H1 (cell line): ENCODE measurements around the gene TNNI2. TPM values are rescaled to one million over a fixed set of nuclear protein-coding genes. Genes with fewer than 3 reads are reported as not detected.

ENCODE experiments used
- HDAC2 ChIP-seq, 2 experiments: fragments of 300-600 bp in 1 of 2; sonication (generic) in 1 of 2; IDR thresholded peaks; 2 replicates each; pipeline ENCODE4 v1.6.1; 2011 to 2012; ENCODE audit warnings: low read depth in 2 of 2, low read length in 2 of 2, mild to moderate bottlenecking in 2 of 2, moderate library complexity in 2 of 2, borderline replicate concordance in 1 of 2, inconsistent platforms in 1 of 2
- JUND ChIP-seq: IDR thresholded peaks from 2 replicates; pipeline ENCODE4 v1.6.1; 2011; ENCODE audit warnings: mild to moderate bottlenecking, improper control_type of control experiment, low read length
- SUZ12 ChIP-seq: fragments of 200-600 bp; sonication (generic); IDR thresholded peaks from 2 replicates; pipeline ENCODE4 v1.6.1; 2012; ENCODE audit warnings: mild to moderate bottlenecking, inconsistent platforms, low read length, moderate library complexity, mixed read lengths
- polyA plus RNA-seq, 7 experiments: library from polyadenylated mRNA; depleted of rRNA in 3 of 7; stranded (reverse) in 5 of 7; unstranded in 2 of 7; fragments of >200 nt in 5 of 7; fragments of 200-250 nt in 2 of 7; gene quantifications; 1 replicate in 5 of 7; 2 replicates in 1 of 7; 4 replicates in 1 of 7; pipeline versions ENCODE4 v1.2.1 to v1.2.3, GENCODE V29; 2011 to 2013; ENCODE audit warnings: missing spikeins in 2 of 7, mixed read lengths in 2 of 7
- total RNA-seq: library from RNA; stranded (reverse); fragmentation: NEBNext Ultra II Directional; extraction: Animal tissue kit (Norgen Biotek cat#: 25700); gene quantifications from 2 replicates; pipeline ENCODE4 v1.2.1, GENCODE V29; 2021

TNNI2 gene
- total and polyA plus RNA-seq, 2 of the 8 experiments (the other 6 are each of a cell fraction or from before 2014, with no cell fraction given), result not detected

GRCh38 chr11:1827095-1827813, 11.5 kb upstream of the TNNI2 start (continued):
- TF ChIP-seq HDAC2 (IDR thresholded peaks at IDR 0.05; ENCODE audit: borderline replicate concordance in 1 of 2, low read depth in 2 of 2, low read length in 2 of 2) (no peak), SUZ12 (no peak), JUND (no peak)
